Activated CD4-positive, alpha-beta memory T cell treated with anti-CD3 and anti-CD28 coated beads, Interleukin-2, amount 10 ng/mL, durations not matched to agents 7 days and 5 days (primary cell): Measurements from ENCODE around the gene SECISBP2. TPM values are rescaled to one million over a fixed set of nuclear protein-coding genes. Genes with fewer than 3 reads are reported as not detected.

Experiments used
- CTCF ChIA-PET: fragments of 350-600 bp; sonication (Branson Sonifier 250); formaldehyde crosslinking; loops from one replicate; lab custom pipeline; 2021; ENCODE audit warnings: antibody characterized with exemption, inconsistent platforms; lab: Charles Lee
- POLR2A ChIA-PET: fragments of 350-600 bp; sonication (Branson Sonifier 250); formaldehyde crosslinking; loops from one replicate; lab custom pipeline; 2021; ENCODE audit warnings: antibody characterized with exemption; lab: Charles Lee
- DNase-seq: peaks from one replicate; pipeline ENCODE4 v3.0.0-alpha.2; 2020
- H3K27ac Mint-ChIP-seq: one replicate; pipeline ENCODE4 v1.8.0; 2021; ENCODE audit warnings: mild to moderate bottlenecking, mixed read lengths
- H3K27me3 Mint-ChIP-seq: one replicate; pipeline ENCODE4 v1.8.0; 2021; ENCODE audit warnings: mixed read lengths
- H3K36me3 Mint-ChIP-seq: one replicate; pipeline ENCODE4 v1.8.0; 2021; ENCODE audit warnings: low read depth, mixed read lengths
- H3K4me1 Mint-ChIP-seq: one replicate; pipeline ENCODE4 v1.8.0; 2021; ENCODE audit warnings: mixed read lengths
- H3K4me3 Mint-ChIP-seq: one replicate; pipeline ENCODE4 v1.8.0; 2021; ENCODE audit warnings: mild to moderate bottlenecking, mixed read lengths
- H3K9me3 Mint-ChIP-seq: one replicate; pipeline ENCODE4 v1.8.0; 2021; ENCODE audit warnings: mixed read lengths
- total RNA-seq, 2 experiments: library from RNA; stranded (reverse); gene quantifications; one replicate each; pipeline ENCODE4 v1.2.3, GENCODE V29; 2021

SECISBP2 gene
- total RNA-seq, 2 experiments from 2014 or later, result 35.2 to 35.7 TPM

- CTCF ChIA-PET, result interaction anchor here (0.7 to 3.4 kb wide), 12 partner anchors 10 to 1731 kb away, joined by 3 to 21 read pairs (median 3); no protein-coding TSS in a partner anchor
- DNase-seq, result peak; percentile 89
- Mint-ChIP-seq H3K4me1 (peaks cover 97% of the 10 kb centered on the region), H3K4me3 (peak overlapping the region; percentile 63), H3K27me3 (no peaks in the 10 kb centered on the region), H3K9me3 (peaks cover 3% of the 10 kb centered on the region), H3K36me3 (peaks cover 86% of the 10 kb centered on the region), H3K27ac (peak overlapping the region; percentile 93)
- POLR2A ChIA-PET, result interaction anchor here (0.8 to 6.7 kb wide), 19 partner anchors 7 to 140 kb away, joined by 3 to 107 read pairs (median 6); partner anchors contain the start of gene SECISBP2
Observed at GRCh38 chr9:89408628-89409101, 90.4 kb downstream of the SECISBP2 start.

Other genes starting within 250 kb of the SECISBP2 start
- gene SHC3, start 139.7 kb upstream of the SECISBP2 start, total RNA-seq, result not detected
- gene CKS2, start 7.3 kb upstream of the SECISBP2 start, total RNA-seq, result 100 to 1,000 TPM; 175 to 180 TPM
- gene SEMA4D, start 179.6 kb downstream of the SECISBP2 start, total RNA-seq, result 100 to 1,000 TPM; 339 to 350 TPM